ENCODE data around the gene HSBP1L1.
"Not testable (repeated sequence)": the region's sequence is repeated elsewhere in the genome, so short reads cannot be mapped to it uniquely, and the experiment has no call there.

Gene HSBP1L1

GRCh38 chr18:79945118-79946042 lies 19.1 kb upstream of the HSBP1L1 start:
- DNase-seq (no peak), ATAC-seq (no peak)

- ATAC-seq (no peak), DNase-seq (no peak)
Observed at GRCh38 chr18:79947054-79947755, 17.2 kb upstream of the HSBP1L1 start.

- ATAC-seq (no peak), DNase-seq (no peak)
Observed at GRCh38 chr18:79947881-79948610, 16.4 kb upstream of the HSBP1L1 start.

GRCh38 chr18:79948719-79949411 lies 15.6 kb upstream of the HSBP1L1 start:
- ATAC-seq = no peak

GRCh38 chr18:79949697-79950487 lies 14.6 kb upstream of the HSBP1L1 start:
- ATAC-seq (no peak), DNase-seq (peak; percentile 23)

More at GRCh38 chr18:79948719-79949411, 15.6 kb upstream of the HSBP1L1 start:
- no peak for DNase-seq

GRCh38 chr18:79950515-79951341 lies 13.7 kb upstream of the HSBP1L1 start:
- DNase-seq (peak; percentile 33), ATAC-seq (peak; percentile 8)

- peak; percentile 99 for DNase-seq
Observed at GRCh38 chr18:79951545-79952455, 12.6 kb upstream of the HSBP1L1 start, which contains the start of gene SLC66A2. Gene SLC66A2 (minus strand): TSS chr18:79951653. CDS start chr18:79950926, 727 bp downstream.

GRCh38 chr18:79952456-79952995 lies 11.9 kb upstream of the HSBP1L1 start:
- ATAC-seq = no peak
- no peak for DNase-seq

More at GRCh38 chr18:79951545-79952455, 12.6 kb upstream of the HSBP1L1 start, which contains the start of gene SLC66A2:
- ATAC-seq = peak; percentile 82

GRCh38 chr18:79952996-79953559 lies 11.4 kb upstream of the HSBP1L1 start:
- no peak for DNase-seq
- ATAC-seq = no peak

- no peak for DNase-seq
- ATAC-seq = peak; percentile 31
Observed at GRCh38 chr18:79953971-79954651, 10.3 kb upstream of the HSBP1L1 start.

- no peak for ATAC-seq
- no peak for DNase-seq
Observed at GRCh38 chr18:79954791-79955190, 9.7 kb upstream of the HSBP1L1 start.

- DNase-seq (no peak), ATAC-seq (no peak)
Observed at GRCh38 chr18:79955302-79956075, 9.0 kb upstream of the HSBP1L1 start.

GRCh38 chr18:79956276-79956675 lies 8.2 kb upstream of the HSBP1L1 start:
- no peak for DNase-seq
- ATAC-seq = no peak

GRCh38 chr18:79958981-79959380 lies 5.5 kb upstream of the HSBP1L1 start:
- no peak for DNase-seq
- no peak for ATAC-seq

GRCh38 chr18:79960161-79960801 lies 4.2 kb upstream of the HSBP1L1 start:
- not testable (repeated sequence) for DNase-seq, ATAC-seq

- ATAC-seq (no peak), DNase-seq (no peak)
Observed at GRCh38 chr18:79960921-79961526, 3.4 kb upstream of the HSBP1L1 start.
